HG03457 (cell line): ENCODE data around the gene NKD2.

ENCODE experiments used
- ATAC-seq: cut with Tn5 transposase; IDR thresholded peaks from one replicate; pipeline ENCODE4 v1.9.1; 2021; ENCODE audit warnings: moderate number of reproducible peaks; ENCODE audit not compliant: unreplicated experiment

NKD2 gene

GRCh38 chr5:1040571-1040970 is 32.0 kb downstream of the NKD2 start:
- no peak for ATAC-seq

- ATAC-seq: no peak
These were observed 32.9 kb downstream of the NKD2 start for GRCh38 chr5:1041225-1042143.

- ATAC-seq: no peak
These were observed 34.0 kb downstream of the NKD2 start for GRCh38 chr5:1042626-1043025.

GRCh38 chr5:1043327-1043726 is 34.7 kb downstream of the NKD2 start:
- ATAC-seq: no peak

GRCh38 chr5:1044117-1044516 is 35.5 kb downstream of the NKD2 start:
- ATAC-seq: no peak

GRCh38 chr5:1045960-1046560 is 37.5 kb downstream of the NKD2 start:
- no peak for ATAC-seq

GRCh38 chr5:1047332-1047965 is 38.8 kb downstream of the NKD2 start:
- ATAC-seq: no peak

- ATAC-seq: no peak
These were observed 39.6 kb downstream of the NKD2 start for GRCh38 chr5:1048162-1048721.

GRCh38 chr5:1048861-1049838 is 40.5 kb downstream of the NKD2 start:
- ATAC-seq: no peak

GRCh38 chr5:1050423-1051365 is 42.1 kb downstream of the NKD2 start:
- ATAC-seq: no peak

GRCh38 chr5:1051366-1051720 is 42.7 kb downstream of the NKD2 start:
- ATAC-seq: no peak

GRCh38 chr5:1052076-1052475 is 43.5 kb downstream of the NKD2 start:
- ATAC-seq: no peak

GRCh38 chr5:1052641-1053390 is 44.2 kb downstream of the NKD2 start:
- ATAC-seq: no peak

- no peak for ATAC-seq
These were observed 44.9 kb downstream of the NKD2 start for GRCh38 chr5:1053391-1054017.

- no peak for ATAC-seq
These were observed 45.6 kb downstream of the NKD2 start for GRCh38 chr5:1054018-1054798.

- no peak for ATAC-seq
These were observed 46.5 kb downstream of the NKD2 start for GRCh38 chr5:1054799-1055775.
